GM18511 (cell line): ENCODE data around the gene CCNT1.
"Not testable (repeated sequence)": the region's sequence is repeated elsewhere in the genome, so short reads cannot be mapped to it uniquely, and the experiment has no call there.

Experiments
- ATAC-seq: cut with Tn5 transposase; IDR thresholded peaks from one replicate; pipeline ENCODE4 v1.9.1; 2021; ENCODE audit warnings: mild to moderate bottlenecking, moderate library complexity; ENCODE audit not compliant: unreplicated experiment

CCNT1 gene

GRCh38 chr12:48641752-48642555, 74.6 kb downstream of the CCNT1 start:
- ATAC-seq = not testable (repeated sequence)

DNA sequence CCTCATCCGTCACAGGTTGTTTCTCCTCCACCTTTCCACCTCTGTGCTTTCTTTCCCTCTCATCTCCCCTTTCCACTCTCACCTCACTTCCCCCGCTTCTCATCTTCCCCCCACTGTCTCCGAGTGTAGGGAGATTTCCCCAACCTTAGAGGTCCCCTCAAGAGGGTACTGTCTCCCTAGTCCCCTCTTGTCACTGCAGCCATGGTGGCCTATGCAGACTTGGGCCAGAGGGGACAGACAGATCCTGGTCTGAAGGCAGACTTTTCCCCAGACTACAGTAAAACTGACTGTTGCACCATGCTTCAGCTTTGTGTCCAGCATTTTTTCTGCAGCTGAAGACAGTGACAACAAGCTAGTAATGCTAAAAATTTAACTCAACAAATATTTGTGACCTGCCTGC, 75.7 kb downstream of the CCNT1 start:
- ATAC-seq = no peak

GRCh38 chr12:48640428-48640827, 76.1 kb downstream of the CCNT1 start:
- ATAC-seq = no peak
